HFFc6 (cell line): ENCODE results near the gene NUP153. TPM values are rescaled to one million over a fixed set of nuclear protein-coding genes. Genes with fewer than 3 reads are reported as not detected.

Experiments
- DNase-seq: peaks from one replicate; pipeline ENCODE4 v3.0.0-alpha.2; 2018
- H3K27ac Mint-ChIP-seq: 2 replicates; pipeline ENCODE4 v1.8.0; 2020; ENCODE audit warnings: mild to moderate bottlenecking, mixed read lengths
- H3K27me3 Mint-ChIP-seq: 2 replicates; pipeline ENCODE4 v1.8.0; 2021; ENCODE audit warnings: mild to moderate bottlenecking, moderate library complexity, mixed read lengths; ENCODE audit not compliant: insufficient read depth
- H3K36me3 Mint-ChIP-seq: 2 replicates; pipeline ENCODE4 v1.8.0; 2021; ENCODE audit warnings: low read depth, mixed read lengths
- H3K4me1 Mint-ChIP-seq: 2 replicates; pipeline ENCODE4 v1.8.0; 2020; ENCODE audit warnings: low read depth, mixed read lengths
- H3K4me3 Mint-ChIP-seq: 2 replicates; pipeline ENCODE4 v1.8.0; 2020; ENCODE audit warnings: mild to moderate bottlenecking, moderate library complexity, mixed read lengths
- H3K9me3 Mint-ChIP-seq: 2 replicates; pipeline ENCODE4 v1.8.0; 2020; ENCODE audit warnings: mild to moderate bottlenecking, mixed read lengths
- CTCF ChIP-seq: fragments of 200-600 bp; sonication (generic); IDR thresholded peaks from 2 replicates; pipeline ENCODE4 v1.5.0; 2021; ENCODE audit warnings: antibody characterized with exemption, mild to moderate bottlenecking
- total RNA-seq, 6 experiments: library from RNA; stranded (reverse); fragmentation: NEBNext Ultra II Directional; extraction: Animal tissue kit (Norgen Biotek cat#: 25700); gene quantifications; 2 replicates in 1 of 6; 3 replicates in 5 of 6; pipeline ENCODE4 v1.2.3, GENCODE V29; 2021

NUP153 gene
- total RNA-seq, 6 experiments from 2014 or later, result 32.9 to 42.0 (median 37.1) TPM

- Mint-ChIP-seq H3K4me3 (no peak overlapping the region), H3K4me1 (peaks cover 38% of the 10 kb centered on the region), H3K27ac (peak overlapping the region; percentile 45; the same call in 1 of the 2 replicates), H3K27me3 (no peaks in the 10 kb centered on the region; the same call in 1 of the 2 replicates), H3K9me3 (no peaks in the 10 kb centered on the region), H3K36me3 (no peaks in the 10 kb centered on the region)
- no peak for DNase-seq
- no peak for TF ChIP-seq CTCF
These were observed 9.5 kb upstream of the NUP153 start for GRCh38 chr6:17716221-17716620.

GRCh38 chr6:17714879-17715851 lies 8.4 kb upstream of the NUP153 start:
- peak overlapping the region; percentile 61 for H3K4me3 Mint-ChIP-seq
- 0 out of 2 replicates have a peak, but pooled peaks have one; percentile 7 for TF ChIP-seq CTCF
- peak; percentile 91 for DNase-seq
- H3K27ac Mint-ChIP-seq, result peak overlapping the region; percentile 85
- H3K9me3 Mint-ChIP-seq, result no peaks in the 10 kb centered on the region
- no peaks in the 10 kb centered on the region; the same call in 1 of the 2 replicates for H3K27me3 Mint-ChIP-seq
- peaks cover 48% of the 10 kb centered on the region for H3K4me1 Mint-ChIP-seq
- no peaks in the 10 kb centered on the region for H3K36me3 Mint-ChIP-seq

- Mint-ChIP-seq H3K27me3 (no peaks in the 10 kb centered on the region; the same call in 1 of the 2 replicates), H3K4me1 (peaks cover 56% of the 10 kb centered on the region), H3K36me3 (no peaks in the 10 kb centered on the region), H3K9me3 (no peaks in the 10 kb centered on the region), H3K4me3 (peak overlapping the region; percentile 28), H3K27ac (peak overlapping the region; percentile 85)
- no peak for DNase-seq
- no peak for TF ChIP-seq CTCF
These were observed 7.5 kb upstream of the NUP153 start for GRCh38 chr6:17714177-17714576.

GRCh38 chr6:17712576-17712975 lies 5.9 kb upstream of the NUP153 start:
- no peaks in the 10 kb centered on the region; the same call in 1 of the 2 replicates for H3K27me3 Mint-ChIP-seq
- peaks cover 62% of the 10 kb centered on the region for H3K4me1 Mint-ChIP-seq
- DNase-seq, result no peak
- no peaks in the 10 kb centered on the region for H3K9me3 Mint-ChIP-seq
- no peak overlapping the region for H3K27ac Mint-ChIP-seq
- no peaks in the 10 kb centered on the region for H3K36me3 Mint-ChIP-seq
- TF ChIP-seq CTCF, result no peak
- no peak overlapping the region for H3K4me3 Mint-ChIP-seq

GRCh38 chr6:17710331-17710730 lies 3.6 kb upstream of the NUP153 start:
- no peaks in the 10 kb centered on the region; the same call in 1 of the 2 replicates for H3K36me3 Mint-ChIP-seq
- peaks cover 56% of the 10 kb centered on the region for H3K4me1 Mint-ChIP-seq
- peak; percentile 75 for DNase-seq
- no peak overlapping the region; the same call in 1 of the 2 replicates for H3K4me3 Mint-ChIP-seq
- no peaks in the 10 kb centered on the region; the same call in 1 of the 2 replicates for H3K27me3 Mint-ChIP-seq
- TF ChIP-seq CTCF, result no peak
- no peaks in the 10 kb centered on the region for H3K9me3 Mint-ChIP-seq
- H3K27ac Mint-ChIP-seq, result peak overlapping the region; percentile 60
